Esophagus squamous epithelium (tissue), 4 donors: Measurements from ENCODE around the gene MAPK8IP3.

Experiments used
- CTCF ChIP-seq, 6 experiments: fragments of 450-650 bp in 4 of 6; fragments of 200-600 bp in 2 of 6; sonication (generic) in 2 of 6; IDR thresholded peaks; one replicate each; pipeline ENCODE4 v1.5.1; 2016 to 2019; ENCODE audit warnings: antibody characterized with exemption in 6 of 6, mild to moderate bottlenecking in 4 of 6, moderate library complexity in 4 of 6
- POLR2A ChIP-seq, 4 donors: fragments of 450-650 bp; IDR thresholded peaks; one replicate each; pipeline ENCODE4 v1.6.1; 2017; ENCODE audit warnings: antibody characterized with exemption in 4 of 4, mild to moderate bottlenecking in 4 of 4, moderate library complexity in 3 of 4

GRCh38 chr16:1792836-1793577 lies 87.0 kb downstream of the MAPK8IP3 start:
- no peak for TF ChIP-seq POLR2A (IDR thresholded peaks at IDR 0.05)
- no peak for TF ChIP-seq CTCF (IDR thresholded peaks at IDR 0.05)
